Lower leg skin (tissue), 3 donors: ENCODE measurements around the gene BABAM2.

Experiments used
- POLR2A ChIP-seq, 2 donors: fragments of 450-650 bp; IDR thresholded peaks; one replicate each; pipeline ENCODE4 v1.6.1; 2016 to 2017; ENCODE audit warnings: antibody characterized with exemption in 2 of 2, mild to moderate bottlenecking in 1 of 2, moderate library complexity in 1 of 2
- TF ChIP-seq, protein P1 (sequence below), 3 donors: fragments of 450-650 bp; IDR thresholded peaks; one replicate each; pipeline ENCODE4 v1.5.1; 2016; ENCODE audit warnings: antibody characterized with exemption in 3 of 3, mild to moderate bottlenecking in 3 of 3, moderate library complexity in 2 of 3

DNA sequence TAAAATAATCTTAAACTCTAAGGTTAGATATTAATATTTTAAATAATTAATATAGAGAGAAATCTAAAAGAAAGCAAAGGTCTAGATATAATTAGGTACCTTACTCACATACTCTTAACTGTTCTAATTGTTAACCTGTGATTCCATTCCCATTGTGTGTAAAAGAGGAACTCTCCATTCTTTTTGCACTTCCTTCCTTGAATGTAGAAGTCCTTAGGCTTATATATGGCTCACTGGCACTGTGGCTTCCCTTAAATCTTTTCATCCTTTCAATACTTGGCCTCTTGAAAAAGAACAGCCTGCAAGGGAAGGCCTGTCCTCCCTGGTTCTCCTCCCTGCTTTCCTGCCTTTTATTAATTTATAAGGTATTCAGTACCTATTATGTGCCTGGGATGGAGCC, 319.3 kb downstream of the BABAM2 start:
- TF ChIP-seq, protein P1, sequence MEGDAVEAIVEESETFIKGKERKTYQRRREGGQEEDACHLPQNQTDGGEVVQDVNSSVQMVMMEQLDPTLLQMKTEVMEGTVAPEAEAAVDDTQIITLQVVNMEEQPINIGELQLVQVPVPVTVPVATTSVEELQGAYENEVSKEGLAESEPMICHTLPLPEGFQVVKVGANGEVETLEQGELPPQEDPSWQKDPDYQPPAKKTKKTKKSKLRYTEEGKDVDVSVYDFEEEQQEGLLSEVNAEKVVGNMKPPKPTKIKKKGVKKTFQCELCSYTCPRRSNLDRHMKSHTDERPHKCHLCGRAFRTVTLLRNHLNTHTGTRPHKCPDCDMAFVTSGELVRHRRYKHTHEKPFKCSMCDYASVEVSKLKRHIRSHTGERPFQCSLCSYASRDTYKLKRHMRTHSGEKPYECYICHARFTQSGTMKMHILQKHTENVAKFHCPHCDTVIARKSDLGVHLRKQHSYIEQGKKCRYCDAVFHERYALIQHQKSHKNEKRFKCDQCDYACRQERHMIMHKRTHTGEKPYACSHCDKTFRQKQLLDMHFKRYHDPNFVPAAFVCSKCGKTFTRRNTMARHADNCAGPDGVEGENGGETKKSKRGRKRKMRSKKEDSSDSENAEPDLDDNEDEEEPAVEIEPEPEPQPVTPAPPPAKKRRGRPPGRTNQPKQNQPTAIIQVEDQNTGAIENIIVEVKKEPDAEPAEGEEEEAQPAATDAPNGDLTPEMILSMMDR (IDR thresholded peaks at IDR 0.05): no peak
- no peak for TF ChIP-seq POLR2A (IDR thresholded peaks at IDR 0.05)
